ENCODE data around the gene C2orf78.

C2orf78 gene

DNA sequence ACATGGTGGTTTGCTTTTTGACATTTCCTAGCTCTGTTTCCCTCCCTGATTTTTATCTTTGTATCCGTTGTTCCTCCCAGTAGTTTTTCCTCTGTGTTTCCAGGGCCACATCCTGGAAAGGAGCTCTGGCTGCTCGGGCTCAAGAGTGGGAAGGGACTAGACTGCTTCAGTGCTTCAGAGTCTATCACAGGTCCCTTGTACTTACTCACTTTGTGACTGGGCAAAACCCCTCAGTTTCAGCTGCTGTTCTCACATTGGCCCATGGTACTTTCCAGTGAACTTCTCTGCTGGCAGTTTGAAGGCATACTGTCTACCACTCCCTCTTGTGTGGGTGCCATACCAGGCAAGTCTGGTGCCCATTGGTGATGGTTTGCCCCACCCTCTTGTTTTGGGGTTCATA, 37.2 kb downstream of the C2orf78 start:
- TF ChIP-seq, protein P1, sequence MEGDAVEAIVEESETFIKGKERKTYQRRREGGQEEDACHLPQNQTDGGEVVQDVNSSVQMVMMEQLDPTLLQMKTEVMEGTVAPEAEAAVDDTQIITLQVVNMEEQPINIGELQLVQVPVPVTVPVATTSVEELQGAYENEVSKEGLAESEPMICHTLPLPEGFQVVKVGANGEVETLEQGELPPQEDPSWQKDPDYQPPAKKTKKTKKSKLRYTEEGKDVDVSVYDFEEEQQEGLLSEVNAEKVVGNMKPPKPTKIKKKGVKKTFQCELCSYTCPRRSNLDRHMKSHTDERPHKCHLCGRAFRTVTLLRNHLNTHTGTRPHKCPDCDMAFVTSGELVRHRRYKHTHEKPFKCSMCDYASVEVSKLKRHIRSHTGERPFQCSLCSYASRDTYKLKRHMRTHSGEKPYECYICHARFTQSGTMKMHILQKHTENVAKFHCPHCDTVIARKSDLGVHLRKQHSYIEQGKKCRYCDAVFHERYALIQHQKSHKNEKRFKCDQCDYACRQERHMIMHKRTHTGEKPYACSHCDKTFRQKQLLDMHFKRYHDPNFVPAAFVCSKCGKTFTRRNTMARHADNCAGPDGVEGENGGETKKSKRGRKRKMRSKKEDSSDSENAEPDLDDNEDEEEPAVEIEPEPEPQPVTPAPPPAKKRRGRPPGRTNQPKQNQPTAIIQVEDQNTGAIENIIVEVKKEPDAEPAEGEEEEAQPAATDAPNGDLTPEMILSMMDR (conservative IDR thresholded peaks at IDR 0.05; ENCODE audit: low read depth, low read length): no peak
- Histone ChIP-seq H3K4me3 (IDR thresholded peaks at IDR 0.05; ENCODE audit: insufficient read depth, low read depth, low read length) (no peak overlapping the region), H3K9ac (no peak overlapping the region), H3K36me3 (ENCODE audit: insufficient read depth) (no peaks in the 10 kb centered on the region), H4K20me1 (ENCODE audit: insufficient read depth) (no peaks in the 10 kb centered on the region), H3K27me3 (ENCODE audit: insufficient read depth, low read depth) (no peaks in the 10 kb centered on the region), H3K27ac (no peak overlapping the region), H3K4me2 (no peak overlapping the region), H2AFZ (ENCODE audit: low read depth) (no peak overlapping the region), H3K79me2 (ENCODE audit: insufficient read depth, low read depth) (no peaks in the 10 kb centered on the region), H3K4me1 (ENCODE audit: low read depth, poor library complexity, severe bottlenecking) (peaks cover 18% of the 10 kb centered on the region)

DNA sequence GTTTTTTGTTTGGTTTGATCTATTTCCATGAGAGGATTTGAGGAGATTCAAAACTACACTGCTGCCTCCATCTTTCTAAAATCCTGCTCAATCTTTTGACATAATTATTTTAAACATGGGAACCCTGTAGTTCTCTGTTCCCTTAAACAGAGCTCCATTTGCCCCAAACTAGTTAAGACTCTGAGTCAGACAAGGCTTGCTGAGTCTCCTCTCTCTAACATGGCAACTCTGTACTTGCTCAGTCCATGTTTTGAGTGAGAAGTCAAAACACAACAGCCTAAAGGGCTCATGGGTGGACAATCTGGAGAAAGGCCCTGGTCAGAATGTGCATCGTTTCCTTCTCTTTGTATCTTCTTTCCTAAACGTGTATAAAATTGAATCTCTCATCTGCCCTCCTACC, 37.7 kb downstream of the C2orf78 start:
- Histone ChIP-seq H4K20me1 (ENCODE audit: insufficient read depth) (no peaks in the 10 kb centered on the region), H3K36me3 (ENCODE audit: insufficient read depth) (no peaks in the 10 kb centered on the region), H3K4me3 (IDR thresholded peaks at IDR 0.05; ENCODE audit: insufficient read depth, low read depth, low read length) (no peak overlapping the region), H3K4me2 (no peak overlapping the region), H3K27me3 (ENCODE audit: insufficient read depth, low read depth) (no peaks in the 10 kb centered on the region), H3K79me2 (ENCODE audit: insufficient read depth, low read depth) (no peaks in the 10 kb centered on the region), H3K27ac (no peak overlapping the region), H2AFZ (ENCODE audit: low read depth) (no peak overlapping the region), H3K4me1 (ENCODE audit: low read depth, poor library complexity, severe bottlenecking) (peaks cover 18% of the 10 kb centered on the region), H3K9ac (no peak overlapping the region)
- TF ChIP-seq, protein P1 (conservative IDR thresholded peaks at IDR 0.05; ENCODE audit: low read depth, low read length): no peak

DNA sequence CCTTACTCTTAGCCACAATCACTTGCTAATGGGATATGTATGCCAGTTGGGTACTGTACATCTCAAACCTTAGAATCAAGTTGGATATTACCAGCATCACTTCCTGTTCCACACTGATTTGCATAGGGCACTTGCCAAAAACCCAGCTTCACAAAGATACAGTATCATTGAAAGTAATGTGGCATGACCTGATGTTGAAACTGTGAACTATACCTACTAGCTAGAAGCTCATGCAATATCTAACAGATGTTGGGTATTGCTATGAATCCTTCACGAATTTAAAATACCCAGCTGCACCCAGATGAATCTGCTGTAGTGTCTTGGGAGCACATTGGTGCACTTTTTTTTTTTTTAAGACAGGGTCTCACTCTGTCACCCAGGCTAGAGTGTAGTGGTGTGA, 38.3 kb downstream of the C2orf78 start:
- no peaks in the 10 kb centered on the region for H3K36me3 ChIP-seq (ENCODE audit: insufficient read depth)
- H3K9ac ChIP-seq: no peak overlapping the region
- no peak overlapping the region for H2AFZ ChIP-seq (ENCODE audit: low read depth)
- H3K79me2 ChIP-seq (ENCODE audit: insufficient read depth, low read depth): no peaks in the 10 kb centered on the region
- no peaks in the 10 kb centered on the region for H4K20me1 ChIP-seq (ENCODE audit: insufficient read depth)
- peaks cover 19% of the 10 kb centered on the region for H3K4me1 ChIP-seq (ENCODE audit: low read depth, poor library complexity, severe bottlenecking)
- TF ChIP-seq, protein P1 (conservative IDR thresholded peaks at IDR 0.05; ENCODE audit: low read depth, low read length): no peak
- no peak overlapping the region for H3K4me2 ChIP-seq
- H3K27me3 ChIP-seq (ENCODE audit: insufficient read depth, low read depth): no peaks in the 10 kb centered on the region
- H3K27ac ChIP-seq: no peak overlapping the region
- no peak overlapping the region for H3K4me3 ChIP-seq (IDR thresholded peaks at IDR 0.05; ENCODE audit: insufficient read depth, low read depth, low read length)

DNA sequence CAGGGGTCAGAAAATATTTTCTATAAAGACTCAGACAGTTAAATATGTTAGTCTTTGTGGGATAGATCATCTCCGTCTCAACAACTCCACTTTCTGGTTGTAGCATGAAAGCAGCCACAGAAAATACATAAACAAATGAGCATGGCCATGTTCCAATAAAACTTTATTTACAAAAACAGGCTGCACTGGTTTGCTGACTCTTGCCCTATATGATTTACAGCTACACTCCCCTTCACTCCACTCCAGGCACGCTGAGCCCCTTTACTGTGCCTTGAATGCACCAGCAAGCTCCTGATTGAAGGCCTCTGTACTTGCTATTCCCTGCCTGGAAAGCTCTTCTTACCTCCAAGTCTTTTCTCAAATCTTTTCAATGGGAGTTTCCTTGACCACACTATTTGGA, 39.0 kb downstream of the C2orf78 start:
- H3K27ac ChIP-seq: no peak overlapping the region
- no peaks in the 10 kb centered on the region for H3K36me3 ChIP-seq (ENCODE audit: insufficient read depth)
- no peaks in the 10 kb centered on the region for H3K27me3 ChIP-seq (ENCODE audit: insufficient read depth, low read depth)
- no peak overlapping the region for H3K4me2 ChIP-seq
- H3K4me1 ChIP-seq (ENCODE audit: low read depth, poor library complexity, severe bottlenecking): peaks cover 26% of the 10 kb centered on the region
- no peak overlapping the region for H3K4me3 ChIP-seq (IDR thresholded peaks at IDR 0.05; ENCODE audit: insufficient read depth, low read depth, low read length)
- H2AFZ ChIP-seq (ENCODE audit: low read depth): no peak overlapping the region
- H4K20me1 ChIP-seq (ENCODE audit: insufficient read depth): no peaks in the 10 kb centered on the region
- H3K79me2 ChIP-seq (ENCODE audit: insufficient read depth, low read depth): no peaks in the 10 kb centered on the region
- TF ChIP-seq, protein P1 (conservative IDR thresholded peaks at IDR 0.05; ENCODE audit: low read depth, low read length): no peak
- no peak overlapping the region for H3K9ac ChIP-seq

Data from KMS-11 (cell line).